ENCODE results near the gene BTLA.

Gene BTLA

GRCh38 chr3:112477891-112478290 is 21.4 kb downstream of the BTLA start:
- no peak for DNase-seq (ENCODE audit: low spot score)
- TF ChIP-seq CTCF (IDR thresholded peaks at IDR 0.05; ENCODE audit: extremely low read depth, insufficient read depth, missing control alignments) = no peak
- in situ Hi-C loops (cut with MboI; ENCODE audit: low pct_unique_long_range_greater_than_20kb, low sequenced_read_pairs, unreplicated experiment) = no loop called here

GRCh38 chr3:112476346-112476745 is 22.9 kb downstream of the BTLA start:
- TF ChIP-seq CTCF (IDR thresholded peaks at IDR 0.05; ENCODE audit: extremely low read depth, insufficient read depth, missing control alignments) = no peak
- no peak for DNase-seq (ENCODE audit: low spot score)
- in situ Hi-C loops (cut with MboI; ENCODE audit: low pct_unique_long_range_greater_than_20kb, low sequenced_read_pairs, unreplicated experiment) = no loop called here

GRCh38 chr3:112474796-112475195 is 24.5 kb downstream of the BTLA start:
- TF ChIP-seq CTCF (IDR thresholded peaks at IDR 0.05; ENCODE audit: extremely low read depth, insufficient read depth, missing control alignments) = no peak
- in situ Hi-C loops (cut with MboI; ENCODE audit: low pct_unique_long_range_greater_than_20kb, low sequenced_read_pairs, unreplicated experiment) = no loop called here
- DNase-seq (ENCODE audit: low spot score) = no peak

GRCh38 chr3:112472691-112473090 is 26.6 kb downstream of the BTLA start:
- no peak for TF ChIP-seq CTCF (IDR thresholded peaks at IDR 0.05; ENCODE audit: extremely low read depth, insufficient read depth, missing control alignments)
- no peak for DNase-seq (ENCODE audit: low spot score)
- in situ Hi-C loops (cut with MboI; ENCODE audit: low pct_unique_long_range_greater_than_20kb, low sequenced_read_pairs, unreplicated experiment) = no loop called here

- TF ChIP-seq CTCF (IDR thresholded peaks at IDR 0.05; ENCODE audit: extremely low read depth, insufficient read depth, missing control alignments) = no peak
- in situ Hi-C loops (cut with MboI; ENCODE audit: low pct_unique_long_range_greater_than_20kb, low sequenced_read_pairs, unreplicated experiment) = no loop called here
- DNase-seq (ENCODE audit: low spot score) = no peak
These were observed 27.5 kb downstream of the BTLA start for GRCh38 chr3:112471596-112472325.

- in situ Hi-C loops (cut with MboI; ENCODE audit: low pct_unique_long_range_greater_than_20kb, low sequenced_read_pairs, unreplicated experiment) = no loop called here
- no peak for DNase-seq (ENCODE audit: low spot score)
- no peak for TF ChIP-seq CTCF (IDR thresholded peaks at IDR 0.05; ENCODE audit: extremely low read depth, insufficient read depth, missing control alignments)
These were observed 28.5 kb downstream of the BTLA start for GRCh38 chr3:112470788-112471187.

Measured in GM13977 (cell line).